ENCODE results near the gene LGR6.

LGR6 gene

GRCh38 chr1:202213361-202214088, 19.9 kb downstream of the LGR6 start:
- Histone ChIP-seq H3K27ac (ENCODE audit: low read length) (no peak overlapping the region), H3K9ac (ENCODE audit: low read length) (no peak overlapping the region), H3K9me3 (ENCODE audit: insufficient read depth, low read length) (no peaks in the 10 kb centered on the region), H3K79me2 (ENCODE audit: low read length) (no peaks in the 10 kb centered on the region), H3K4me3 (ENCODE audit: low read length) (no peak overlapping the region), H3K36me3 (replicated peaks; ENCODE audit: low read depth, low read length) (no peaks in the 10 kb centered on the region), H3K4me1 (ENCODE audit: low read length) (no peaks in the 10 kb centered on the region), H4K20me1 (ENCODE audit: insufficient read depth, low read length) (no peaks in the 10 kb centered on the region), H3K4me2 (ENCODE audit: low read length) (no peak overlapping the region), H3K27me3 (ENCODE audit: low read depth, low read length) (peaks cover 57% of the 10 kb centered on the region), H2AFZ (ENCODE audit: low read depth, low read length) (no peak overlapping the region)
- TF ChIP-seq EZH2phosphoT487 (IDR thresholded peaks at IDR 0.05; ENCODE audit: low read depth) (no peak), CTCF (IDR thresholded peaks at IDR 0.05; ENCODE audit: low read depth, low read length) (peak; percentile 25; the same call in 1 of the 2 replicates)

GRCh38 chr1:202214089-202214843, 20.7 kb downstream of the LGR6 start:
- no peak overlapping the region for H2AFZ ChIP-seq (ENCODE audit: low read depth, low read length)
- H3K9me3 ChIP-seq (ENCODE audit: insufficient read depth, low read length): no peaks in the 10 kb centered on the region
- H3K4me1 ChIP-seq (ENCODE audit: low read length): no peaks in the 10 kb centered on the region
- H3K79me2 ChIP-seq (ENCODE audit: low read length): no peaks in the 10 kb centered on the region
- H3K9ac ChIP-seq (ENCODE audit: low read length): no peak overlapping the region
- H3K27ac ChIP-seq (ENCODE audit: low read length): no peak overlapping the region
- H3K36me3 ChIP-seq (replicated peaks; ENCODE audit: low read depth, low read length): no peaks in the 10 kb centered on the region
- TF ChIP-seq EZH2phosphoT487 (IDR thresholded peaks at IDR 0.05; ENCODE audit: low read depth): no peak
- no peak for TF ChIP-seq CTCF (IDR thresholded peaks at IDR 0.05; ENCODE audit: low read depth, low read length)
- H3K4me2 ChIP-seq (ENCODE audit: low read length): no peak overlapping the region
- peaks cover 64% of the 10 kb centered on the region for H3K27me3 ChIP-seq (ENCODE audit: low read depth, low read length)
- H4K20me1 ChIP-seq (ENCODE audit: insufficient read depth, low read length): no peaks in the 10 kb centered on the region
- no peak overlapping the region for H3K4me3 ChIP-seq (ENCODE audit: low read length)

GRCh38 chr1:202215472-202216130, 22.0 kb downstream of the LGR6 start:
- no peaks in the 10 kb centered on the region for H3K9me3 ChIP-seq (ENCODE audit: insufficient read depth, low read length)
- H3K36me3 ChIP-seq (replicated peaks; ENCODE audit: low read depth, low read length): no peaks in the 10 kb centered on the region
- no peak overlapping the region for H2AFZ ChIP-seq (ENCODE audit: low read depth, low read length)
- peaks cover 67% of the 10 kb centered on the region for H3K27me3 ChIP-seq (ENCODE audit: low read depth, low read length)
- H4K20me1 ChIP-seq (ENCODE audit: insufficient read depth, low read length): no peaks in the 10 kb centered on the region
- no peak overlapping the region for H3K9ac ChIP-seq (ENCODE audit: low read length)
- no peak overlapping the region for H3K27ac ChIP-seq (ENCODE audit: low read length)
- no peak for TF ChIP-seq EZH2phosphoT487 (IDR thresholded peaks at IDR 0.05; ENCODE audit: low read depth)
- H3K4me2 ChIP-seq (ENCODE audit: low read length): no peak overlapping the region
- no peaks in the 10 kb centered on the region for H3K79me2 ChIP-seq (ENCODE audit: low read length)
- no peak overlapping the region for H3K4me3 ChIP-seq (ENCODE audit: low read length)
- no peaks in the 10 kb centered on the region for H3K4me1 ChIP-seq (ENCODE audit: low read length)

GRCh38 chr1:202216691-202217090, 23.1 kb downstream of the LGR6 start:
- Histone ChIP-seq H3K27ac (ENCODE audit: low read length) (no peak overlapping the region), H3K4me3 (ENCODE audit: low read length) (no peak overlapping the region), H3K9ac (ENCODE audit: low read length) (no peak overlapping the region), H3K79me2 (ENCODE audit: low read length) (no peaks in the 10 kb centered on the region), H3K4me2 (ENCODE audit: low read length) (no peak overlapping the region), H3K4me1 (ENCODE audit: low read length) (no peaks in the 10 kb centered on the region), H3K27me3 (ENCODE audit: low read depth, low read length) (peaks cover 69% of the 10 kb centered on the region), H4K20me1 (ENCODE audit: insufficient read depth, low read length) (no peaks in the 10 kb centered on the region), H3K9me3 (ENCODE audit: insufficient read depth, low read length) (no peaks in the 10 kb centered on the region), H3K36me3 (replicated peaks; ENCODE audit: low read depth, low read length) (no peaks in the 10 kb centered on the region), H2AFZ (ENCODE audit: low read depth, low read length) (no peak overlapping the region)
- TF ChIP-seq EZH2phosphoT487 (IDR thresholded peaks at IDR 0.05; ENCODE audit: low read depth): no peak
- no peak for TF ChIP-seq CTCF (IDR thresholded peaks at IDR 0.05; ENCODE audit: low read depth, low read length)
